ENCODE data around the gene KSR1. TPM values are rescaled to one million over a fixed set of nuclear protein-coding genes. Genes with fewer than 3 reads are reported as not detected.

The KSR1 gene
- total and polyA plus RNA-seq, 9 of the 15 experiments (the other 6 are each of a cell fraction or from before 2014, with no cell fraction given): 1.4 to 51.7 (median 18.4) TPM

DNA sequence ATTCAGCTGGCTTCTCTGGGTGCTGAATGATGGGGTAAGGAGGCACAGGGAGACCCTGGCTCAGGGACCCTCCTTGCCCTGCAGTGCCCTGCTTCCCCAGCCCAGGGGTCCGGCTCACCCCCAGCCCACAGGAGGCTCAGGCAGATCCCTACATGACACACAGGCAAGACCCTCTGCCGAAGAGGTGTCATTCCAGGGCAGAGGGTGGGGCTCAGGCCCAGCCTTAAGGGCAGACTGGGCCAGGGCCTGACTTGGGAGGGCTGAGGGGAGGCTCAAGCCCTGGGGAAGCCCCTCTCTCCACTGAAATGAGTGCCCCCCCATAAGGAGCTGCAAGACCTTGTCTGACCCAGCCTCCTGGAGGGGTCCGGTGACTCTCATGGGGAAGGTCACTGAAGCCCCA lies 30.3 kb upstream of the KSR1 start:
- 56% methylated on average over 3 of the region's 3 CpGs for WGBS (ENCODE audit: insufficient coverage, low coverage, missing lambda C conversion rate)
- Histone ChIP-seq H3K4me1 (replicated peaks in 1 of 2; ENCODE audit: control insufficient read depth in 2 of 2, insufficient read depth in 2 of 2, low read length in 2 of 2) (peaks cover 0 to 31% of the 10 kb centered on the region in 2 experiments; a peak in 2 of 5 replicates), H3K9me1 (ENCODE audit: control insufficient read depth, insufficient read depth, low read length) (no peaks in the 10 kb centered on the region), H3K9ac (ENCODE audit: insufficient read depth in 1 of 2, low read depth in 2 of 2, low read length in 2 of 2) (peak overlapping the region in 1 of 2 experiments; percentile 64; a peak in 1 of 4 replicates), H3K27me3 (ENCODE audit: control insufficient read depth in 2 of 2, insufficient read depth in 2 of 2, low read length in 2 of 2) (no peaks in the 10 kb centered on the region), H3K4me2 (ENCODE audit: insufficient read depth, low read length) (no peak overlapping the region), H3K36me3 (ENCODE audit: control insufficient read depth, insufficient read depth, low read length) (no peaks in the 10 kb centered on the region), H3K79me2 (ENCODE audit: control insufficient read depth, insufficient read depth, low read length) (no peaks in the 10 kb centered on the region), H3K27ac (ENCODE audit: extremely low read depth, low read depth, low read length) (no peak overlapping the region), H2AFZ (ENCODE audit: low read depth, low read length) (no peak overlapping the region), H3K9me3 (replicated peaks; ENCODE audit: control insufficient read depth, insufficient read depth, low read depth, low read length) (no peaks in the 10 kb centered on the region), H3K4me3 (no peak overlapping the region), H4K20me1 (replicated peaks; ENCODE audit: control insufficient read depth, insufficient read depth, low read length) (no peaks in the 10 kb centered on the region)
- ATAC-seq: peak; percentile 14; the same call in 1 of the 3 replicates
- FAIRE-seq: no peak
- no peak for DNase-seq (ENCODE audit: extremely low read depth in 1 of 4, low spot score in 3 of 4)
- in situ Hi-C loops (cut with MboI): no loop called here
- ChIA-PET CTCF (ENCODE audit: low intra/inter-chr PET ratio) (no interaction called here), POLR2A (no interaction called here)
- no TSS peak for BruUV-seq (replicated peaks)
- intact Hi-C loops (cut with micrococcal nuclease): no loop called here
- TF ChIP-seq, protein P1, sequence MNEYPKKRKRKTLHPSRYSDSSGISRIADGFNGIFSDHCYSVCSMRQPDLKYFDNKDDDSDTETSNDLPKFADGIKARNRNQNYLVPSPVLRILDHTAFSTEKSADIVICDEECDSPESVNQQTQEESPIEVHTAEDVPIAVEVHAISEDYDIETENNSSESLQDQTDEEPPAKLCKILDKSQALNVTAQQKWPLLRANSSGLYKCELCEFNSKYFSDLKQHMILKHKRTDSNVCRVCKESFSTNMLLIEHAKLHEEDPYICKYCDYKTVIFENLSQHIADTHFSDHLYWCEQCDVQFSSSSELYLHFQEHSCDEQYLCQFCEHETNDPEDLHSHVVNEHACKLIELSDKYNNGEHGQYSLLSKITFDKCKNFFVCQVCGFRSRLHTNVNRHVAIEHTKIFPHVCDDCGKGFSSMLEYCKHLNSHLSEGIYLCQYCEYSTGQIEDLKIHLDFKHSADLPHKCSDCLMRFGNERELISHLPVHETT (CRISPR knock-in tag; conservative IDR thresholded peaks at IDR 0.05 in 1 of 2, IDR thresholded peaks at IDR 0.05 in 1 of 2): no peak
- TF ChIP-seq, protein P2, sequence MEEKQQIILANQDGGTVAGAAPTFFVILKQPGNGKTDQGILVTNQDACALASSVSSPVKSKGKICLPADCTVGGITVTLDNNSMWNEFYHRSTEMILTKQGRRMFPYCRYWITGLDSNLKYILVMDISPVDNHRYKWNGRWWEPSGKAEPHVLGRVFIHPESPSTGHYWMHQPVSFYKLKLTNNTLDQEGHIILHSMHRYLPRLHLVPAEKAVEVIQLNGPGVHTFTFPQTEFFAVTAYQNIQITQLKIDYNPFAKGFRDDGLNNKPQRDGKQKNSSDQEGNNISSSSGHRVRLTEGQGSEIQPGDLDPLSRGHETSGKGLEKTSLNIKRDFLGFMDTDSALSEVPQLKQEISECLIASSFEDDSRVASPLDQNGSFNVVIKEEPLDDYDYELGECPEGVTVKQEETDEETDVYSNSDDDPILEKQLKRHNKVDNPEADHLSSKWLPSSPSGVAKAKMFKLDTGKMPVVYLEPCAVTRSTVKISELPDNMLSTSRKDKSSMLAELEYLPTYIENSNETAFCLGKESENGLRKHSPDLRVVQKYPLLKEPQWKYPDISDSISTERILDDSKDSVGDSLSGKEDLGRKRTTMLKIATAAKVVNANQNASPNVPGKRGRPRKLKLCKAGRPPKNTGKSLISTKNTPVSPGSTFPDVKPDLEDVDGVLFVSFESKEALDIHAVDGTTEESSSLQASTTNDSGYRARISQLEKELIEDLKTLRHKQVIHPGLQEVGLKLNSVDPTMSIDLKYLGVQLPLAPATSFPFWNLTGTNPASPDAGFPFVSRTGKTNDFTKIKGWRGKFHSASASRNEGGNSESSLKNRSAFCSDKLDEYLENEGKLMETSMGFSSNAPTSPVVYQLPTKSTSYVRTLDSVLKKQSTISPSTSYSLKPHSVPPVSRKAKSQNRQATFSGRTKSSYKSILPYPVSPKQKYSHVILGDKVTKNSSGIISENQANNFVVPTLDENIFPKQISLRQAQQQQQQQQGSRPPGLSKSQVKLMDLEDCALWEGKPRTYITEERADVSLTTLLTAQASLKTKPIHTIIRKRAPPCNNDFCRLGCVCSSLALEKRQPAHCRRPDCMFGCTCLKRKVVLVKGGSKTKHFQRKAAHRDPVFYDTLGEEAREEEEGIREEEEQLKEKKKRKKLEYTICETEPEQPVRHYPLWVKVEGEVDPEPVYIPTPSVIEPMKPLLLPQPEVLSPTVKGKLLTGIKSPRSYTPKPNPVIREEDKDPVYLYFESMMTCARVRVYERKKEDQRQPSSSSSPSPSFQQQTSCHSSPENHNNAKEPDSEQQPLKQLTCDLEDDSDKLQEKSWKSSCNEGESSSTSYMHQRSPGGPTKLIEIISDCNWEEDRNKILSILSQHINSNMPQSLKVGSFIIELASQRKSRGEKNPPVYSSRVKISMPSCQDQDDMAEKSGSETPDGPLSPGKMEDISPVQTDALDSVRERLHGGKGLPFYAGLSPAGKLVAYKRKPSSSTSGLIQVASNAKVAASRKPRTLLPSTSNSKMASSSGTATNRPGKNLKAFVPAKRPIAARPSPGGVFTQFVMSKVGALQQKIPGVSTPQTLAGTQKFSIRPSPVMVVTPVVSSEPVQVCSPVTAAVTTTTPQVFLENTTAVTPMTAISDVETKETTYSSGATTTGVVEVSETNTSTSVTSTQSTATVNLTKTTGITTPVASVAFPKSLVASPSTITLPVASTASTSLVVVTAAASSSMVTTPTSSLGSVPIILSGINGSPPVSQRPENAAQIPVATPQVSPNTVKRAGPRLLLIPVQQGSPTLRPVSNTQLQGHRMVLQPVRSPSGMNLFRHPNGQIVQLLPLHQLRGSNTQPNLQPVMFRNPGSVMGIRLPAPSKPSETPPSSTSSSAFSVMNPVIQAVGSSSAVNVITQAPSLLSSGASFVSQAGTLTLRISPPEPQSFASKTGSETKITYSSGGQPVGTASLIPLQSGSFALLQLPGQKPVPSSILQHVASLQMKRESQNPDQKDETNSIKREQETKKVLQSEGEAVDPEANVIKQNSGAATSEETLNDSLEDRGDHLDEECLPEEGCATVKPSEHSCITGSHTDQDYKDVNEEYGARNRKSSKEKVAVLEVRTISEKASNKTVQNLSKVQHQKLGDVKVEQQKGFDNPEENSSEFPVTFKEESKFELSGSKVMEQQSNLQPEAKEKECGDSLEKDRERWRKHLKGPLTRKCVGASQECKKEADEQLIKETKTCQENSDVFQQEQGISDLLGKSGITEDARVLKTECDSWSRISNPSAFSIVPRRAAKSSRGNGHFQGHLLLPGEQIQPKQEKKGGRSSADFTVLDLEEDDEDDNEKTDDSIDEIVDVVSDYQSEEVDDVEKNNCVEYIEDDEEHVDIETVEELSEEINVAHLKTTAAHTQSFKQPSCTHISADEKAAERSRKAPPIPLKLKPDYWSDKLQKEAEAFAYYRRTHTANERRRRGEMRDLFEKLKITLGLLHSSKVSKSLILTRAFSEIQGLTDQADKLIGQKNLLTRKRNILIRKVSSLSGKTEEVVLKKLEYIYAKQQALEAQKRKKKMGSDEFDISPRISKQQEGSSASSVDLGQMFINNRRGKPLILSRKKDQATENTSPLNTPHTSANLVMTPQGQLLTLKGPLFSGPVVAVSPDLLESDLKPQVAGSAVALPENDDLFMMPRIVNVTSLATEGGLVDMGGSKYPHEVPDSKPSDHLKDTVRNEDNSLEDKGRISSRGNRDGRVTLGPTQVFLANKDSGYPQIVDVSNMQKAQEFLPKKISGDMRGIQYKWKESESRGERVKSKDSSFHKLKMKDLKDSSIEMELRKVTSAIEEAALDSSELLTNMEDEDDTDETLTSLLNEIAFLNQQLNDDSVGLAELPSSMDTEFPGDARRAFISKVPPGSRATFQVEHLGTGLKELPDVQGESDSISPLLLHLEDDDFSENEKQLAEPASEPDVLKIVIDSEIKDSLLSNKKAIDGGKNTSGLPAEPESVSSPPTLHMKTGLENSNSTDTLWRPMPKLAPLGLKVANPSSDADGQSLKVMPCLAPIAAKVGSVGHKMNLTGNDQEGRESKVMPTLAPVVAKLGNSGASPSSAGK (IDR thresholded peaks at IDR 0.05): no peak
- no peak for TF ChIP-seq PYGO2 (tag; IDR thresholded peaks at IDR 0.05)
- no peak for TF ChIP-seq GTF2E2 (tag; IDR thresholded peaks at IDR 0.05)
- TF ChIP-seq, protein P3, sequence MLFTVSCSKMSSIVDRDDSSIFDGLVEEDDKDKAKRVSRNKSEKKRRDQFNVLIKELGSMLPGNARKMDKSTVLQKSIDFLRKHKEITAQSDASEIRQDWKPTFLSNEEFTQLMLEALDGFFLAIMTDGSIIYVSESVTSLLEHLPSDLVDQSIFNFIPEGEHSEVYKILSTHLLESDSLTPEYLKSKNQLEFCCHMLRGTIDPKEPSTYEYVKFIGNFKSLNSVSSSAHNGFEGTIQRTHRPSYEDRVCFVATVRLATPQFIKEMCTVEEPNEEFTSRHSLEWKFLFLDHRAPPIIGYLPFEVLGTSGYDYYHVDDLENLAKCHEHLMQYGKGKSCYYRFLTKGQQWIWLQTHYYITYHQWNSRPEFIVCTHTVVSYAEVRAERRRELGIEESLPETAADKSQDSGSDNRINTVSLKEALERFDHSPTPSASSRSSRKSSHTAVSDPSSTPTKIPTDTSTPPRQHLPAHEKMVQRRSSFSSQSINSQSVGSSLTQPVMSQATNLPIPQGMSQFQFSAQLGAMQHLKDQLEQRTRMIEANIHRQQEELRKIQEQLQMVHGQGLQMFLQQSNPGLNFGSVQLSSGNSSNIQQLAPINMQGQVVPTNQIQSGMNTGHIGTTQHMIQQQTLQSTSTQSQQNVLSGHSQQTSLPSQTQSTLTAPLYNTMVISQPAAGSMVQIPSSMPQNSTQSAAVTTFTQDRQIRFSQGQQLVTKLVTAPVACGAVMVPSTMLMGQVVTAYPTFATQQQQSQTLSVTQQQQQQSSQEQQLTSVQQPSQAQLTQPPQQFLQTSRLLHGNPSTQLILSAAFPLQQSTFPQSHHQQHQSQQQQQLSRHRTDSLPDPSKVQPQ (CRISPR knock-in tag; IDR thresholded peaks at IDR 0.05; ENCODE audit: borderline replicate concordance): no peak
